Kidney (tissue), 14 donors: ENCODE data around the gene PHKG1. TPM values are rescaled to one million over a fixed set of nuclear protein-coding genes. Genes with fewer than 3 reads are reported as not detected.
"Not testable (repeated sequence)": the region's sequence is repeated elsewhere in the genome, so short reads cannot be mapped to it uniquely, and the experiment has no call there.

Experiments
- DNase-seq, 5 donors: peaks; one replicate each; pipeline ENCODE4 v3.0.0-alpha.2; 2013 to 2020
- FAIRE-seq: peaks from 2 replicates; lab custom pipeline; 2012; peaks lifted over from hg19 to GRCh38; lab: Jason Lieb, UNC
- H3K27ac ChIP-seq, 2 donors: one replicate each; pipeline ENCODE4 v1.7.0; 2013; ENCODE audit warnings: low read depth in 2 of 2, low read length in 2 of 2, inconsistent platforms in 1 of 2
- H3K27me3 ChIP-seq: one replicate; pipeline ENCODE4 v1.7.1; 2013; ENCODE audit warnings: low read length, inconsistent platforms; ENCODE audit not compliant: control insufficient read depth, insufficient read depth
- H3K36me3 ChIP-seq, 3 donors: one replicate each; pipeline versions ENCODE4 v1.7.0 to v1.7.1; 2013; ENCODE audit warnings: low read length in 3 of 3, control low read depth in 1 of 3, inconsistent platforms in 1 of 3; ENCODE audit not compliant: insufficient read depth in 3 of 3, control insufficient read depth in 2 of 3
- H3K4me1 ChIP-seq, 3 donors: one replicate each; pipeline versions ENCODE4 v1.7.0 to v1.7.1; 2013; ENCODE audit warnings: low read length in 3 of 3, inconsistent platforms in 1 of 3, low read depth in 1 of 3; ENCODE audit not compliant: control insufficient read depth in 2 of 3, insufficient read depth in 2 of 3
- H3K4me3 ChIP-seq, 3 donors: one replicate each; pipeline versions ENCODE4 v1.7.0 to v1.8.1; 2013; ENCODE audit warnings: low read length in 3 of 3, control low read depth in 1 of 3, inconsistent platforms in 1 of 3
- H3K9ac ChIP-seq, 3 donors: one replicate each; pipeline versions ENCODE4 v1.7.0 to v1.7.1; 2013; ENCODE audit warnings: low read length in 3 of 3, control low read depth in 1 of 3, inconsistent platforms in 1 of 3
- H3K9me3 ChIP-seq, 3 donors: one replicate each; pipeline versions ENCODE4 v1.7.0 to v1.7.1; 2013; ENCODE audit warnings: low read length in 3 of 3, control low read depth in 1 of 3, inconsistent platforms in 1 of 3; ENCODE audit not compliant: control insufficient read depth in 2 of 3, insufficient read depth in 1 of 3
- intact Hi-C: fragments of 100-400 bp; cut with DNase I; formaldehyde crosslinking; loops from one replicate; pipeline ENCODE4 v1.11.1; 2022
- polyA plus RNA-seq: library from polyadenylated mRNA; stranded (reverse); fragments of 350-450 nt; fragmentation: Illumina TruSeq; extraction: RNeasy Lipid Tissue Mini Kit (QIAGEN cat#74804); gene quantifications from one replicate; pipeline ENCODE4 v1.2.3, GENCODE V29; 2014; ENCODE audit warnings: low read depth, low replicate concordance; ENCODE audit not compliant: insufficient read depth
- total RNA-seq: library from RNA; stranded (reverse); fragmentation: NEBNext Ultra II Directional; extraction: Animal tissue kit (Norgen Biotek cat#: 25700); gene quantifications from one replicate; pipeline ENCODE4 v1.2.1, GENCODE V29; 2021
- TF ChIP-seq, protein P1 (sequence below): IDR thresholded peaks from 3 replicates; pipeline ENCODE4 v1.5.1; 2012; ENCODE audit warnings: mild to moderate bottlenecking, moderate library complexity, borderline replicate concordance; ENCODE audit not compliant: insufficient read depth; ENCODE audit errors: extremely low read depth
- donor health status: control.
- donor health status: control.
- donor health status: control.
- donor health status: control.
- donor health status: control.
- donor health status: DM: yes; HTN: yes; CAD: no.
- donor health status: Normal renal cell carcinoma (clear cell type).

PHKG1 gene
- total and polyA plus RNA-seq, 2 donors from 2014 or later = 0.91 TPM; not detected in 1

DNA sequence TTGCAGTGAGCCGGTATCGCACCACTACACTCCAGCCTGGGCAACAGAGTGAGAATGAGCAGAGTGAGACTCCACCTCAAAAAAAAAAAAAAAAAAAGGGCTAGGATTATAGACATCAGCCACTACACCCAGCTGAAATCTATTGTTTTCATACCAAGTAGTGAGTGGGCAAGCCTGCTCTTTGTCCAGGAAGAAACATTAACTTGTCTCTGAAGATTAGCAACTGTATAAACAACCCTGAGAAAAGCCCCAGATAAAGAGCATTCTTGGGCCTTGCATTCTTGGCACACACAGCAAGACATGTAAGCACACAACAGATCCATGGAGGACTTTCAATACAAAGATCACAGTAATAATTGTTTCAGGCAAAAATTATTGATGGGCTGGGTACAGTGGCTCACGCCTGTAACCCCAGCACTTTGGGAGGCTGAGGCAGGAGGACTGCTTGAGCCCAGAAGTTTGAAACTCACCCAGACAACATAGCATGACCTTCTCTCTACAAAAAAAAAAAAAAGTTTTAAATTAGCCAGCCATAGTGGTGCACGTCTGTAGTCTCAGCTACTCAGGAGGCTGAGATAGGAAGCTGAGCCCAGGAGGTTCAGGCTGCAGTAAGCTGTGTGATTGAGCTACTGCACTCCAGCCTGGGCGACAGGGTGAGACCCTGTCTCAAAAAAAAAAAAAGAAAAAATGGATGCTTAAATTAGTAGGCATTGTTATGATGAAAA is 45.9 kb downstream of the PHKG1 start:
- TF ChIP-seq, protein P1, sequence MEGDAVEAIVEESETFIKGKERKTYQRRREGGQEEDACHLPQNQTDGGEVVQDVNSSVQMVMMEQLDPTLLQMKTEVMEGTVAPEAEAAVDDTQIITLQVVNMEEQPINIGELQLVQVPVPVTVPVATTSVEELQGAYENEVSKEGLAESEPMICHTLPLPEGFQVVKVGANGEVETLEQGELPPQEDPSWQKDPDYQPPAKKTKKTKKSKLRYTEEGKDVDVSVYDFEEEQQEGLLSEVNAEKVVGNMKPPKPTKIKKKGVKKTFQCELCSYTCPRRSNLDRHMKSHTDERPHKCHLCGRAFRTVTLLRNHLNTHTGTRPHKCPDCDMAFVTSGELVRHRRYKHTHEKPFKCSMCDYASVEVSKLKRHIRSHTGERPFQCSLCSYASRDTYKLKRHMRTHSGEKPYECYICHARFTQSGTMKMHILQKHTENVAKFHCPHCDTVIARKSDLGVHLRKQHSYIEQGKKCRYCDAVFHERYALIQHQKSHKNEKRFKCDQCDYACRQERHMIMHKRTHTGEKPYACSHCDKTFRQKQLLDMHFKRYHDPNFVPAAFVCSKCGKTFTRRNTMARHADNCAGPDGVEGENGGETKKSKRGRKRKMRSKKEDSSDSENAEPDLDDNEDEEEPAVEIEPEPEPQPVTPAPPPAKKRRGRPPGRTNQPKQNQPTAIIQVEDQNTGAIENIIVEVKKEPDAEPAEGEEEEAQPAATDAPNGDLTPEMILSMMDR = no peak
- intact Hi-C loops = no loop called here
- peak overlapping the region; percentile 53 to 74 for H3K27ac ChIP-seq
- no peaks in the 10 kb centered on the region for H3K27me3 ChIP-seq
- H3K36me3 ChIP-seq = no peaks in the 10 kb centered on the region
- peak in 3 of 5 donors; percentile 13 to 71 (median 58) for DNase-seq
- no peak overlapping the region for H3K9ac ChIP-seq
- no peaks in the 10 kb centered on the region for H3K9me3 ChIP-seq
- peaks cover 0 to 15% (median 9%) of the 10 kb centered on the region in 3 donors for H3K4me1 ChIP-seq
- no peak for FAIRE-seq
- H3K4me3 ChIP-seq = no peak overlapping the region

DNA sequence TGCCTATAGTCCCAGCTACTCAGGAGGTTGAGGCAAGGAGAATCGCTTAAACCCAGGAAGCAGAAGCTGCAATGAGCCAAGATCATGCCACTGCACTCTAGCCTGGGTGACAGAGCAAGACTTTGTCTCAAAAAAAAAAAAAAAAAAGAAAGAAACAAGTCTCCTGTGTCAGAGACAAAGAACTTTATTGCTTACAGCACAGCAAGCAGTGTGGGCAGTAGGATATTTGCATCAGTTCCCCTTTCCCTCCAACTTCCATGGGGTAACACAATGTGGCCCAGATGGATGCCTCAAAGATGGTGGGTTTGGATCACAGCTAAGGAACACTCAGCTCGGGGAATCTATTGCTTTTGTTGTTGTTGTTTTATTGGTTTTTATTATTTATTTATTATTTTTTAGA is 47.0 kb downstream of the PHKG1 start:
- H3K27ac ChIP-seq, intact Hi-C loops, DNase-seq, H3K9ac ChIP-seq, H3K27me3 ChIP-seq, H3K9me3 ChIP-seq, H3K36me3 ChIP-seq, H3K4me3 ChIP-seq, FAIRE-seq: not testable (repeated sequence)
- H3K4me1 ChIP-seq = peaks cover 0 to 15% (median 9%) of the 10 kb centered on the region in 3 donors

DNA sequence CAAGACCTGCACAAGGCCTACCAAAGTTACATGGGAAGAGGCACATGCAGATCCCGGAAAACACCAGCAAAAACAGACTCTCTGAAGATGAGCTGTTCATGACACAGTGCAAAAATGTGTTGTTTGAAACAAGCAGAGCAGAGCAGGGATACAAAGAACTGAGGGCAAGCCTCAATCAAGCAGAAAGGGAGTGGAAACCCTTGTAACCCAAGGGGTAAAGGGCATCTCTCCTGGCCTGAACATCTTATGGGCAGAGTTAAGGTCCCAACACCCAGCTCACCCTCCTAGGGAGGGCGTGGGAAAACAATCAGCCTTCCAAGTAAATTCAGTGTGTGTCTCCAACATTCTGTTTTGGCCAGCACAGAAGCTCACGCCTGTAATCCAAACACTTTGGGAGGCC is 52.0 kb downstream of the PHKG1 start:
- Histone ChIP-seq H3K27me3 (no peaks in the 10 kb centered on the region), H3K9me3 (no peaks in the 10 kb centered on the region), H3K4me3 (no peak overlapping the region), H3K4me1 (no peaks in the 10 kb centered on the region), H3K36me3 (no peaks in the 10 kb centered on the region), H3K27ac (no peak overlapping the region), H3K9ac (no peak overlapping the region)
- DNase-seq (no peak), FAIRE-seq (no peak)
- intact Hi-C loops = no loop called here
- TF ChIP-seq, protein P1 = no peak

DNA sequence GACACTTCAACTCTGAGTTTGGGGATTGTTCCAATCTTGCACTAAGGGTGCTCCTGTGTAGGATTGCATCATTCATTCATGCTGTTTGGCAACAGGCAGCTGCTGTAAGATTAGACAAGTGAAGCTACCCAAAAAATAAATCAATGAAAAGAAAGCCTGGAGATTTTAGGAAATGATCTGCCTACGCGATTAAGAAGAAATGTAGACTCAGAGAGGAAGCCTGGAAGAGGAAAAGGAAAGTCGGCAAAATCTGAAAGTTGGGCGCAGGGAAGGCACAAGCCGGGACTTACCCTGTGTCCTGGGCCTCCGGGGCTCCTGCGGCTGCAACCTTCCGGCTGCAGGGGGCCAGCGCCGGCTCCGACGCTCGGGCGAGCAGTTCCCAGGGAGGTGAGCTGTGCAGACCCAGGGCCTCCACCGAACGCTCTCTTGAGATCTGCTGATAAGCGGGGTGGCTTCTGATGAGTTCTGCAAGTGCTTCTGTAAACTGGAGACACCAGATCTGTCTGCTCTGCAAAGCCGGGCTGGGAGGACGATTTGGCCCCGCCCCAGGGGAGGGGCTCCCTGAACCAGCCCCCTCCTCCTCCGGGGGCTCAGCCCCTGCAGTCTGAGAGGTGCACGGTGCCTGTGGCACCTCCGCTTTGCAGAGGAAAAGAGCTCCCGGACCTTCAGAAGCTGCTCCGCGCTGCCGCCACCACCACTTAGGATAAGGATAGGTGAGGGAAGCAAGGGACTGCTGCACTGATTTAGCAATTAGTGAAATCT is 58.9 kb downstream of the PHKG1 start:
- intact Hi-C loops = no loop called here
- no peak overlapping the region for H3K27ac ChIP-seq
- no peak for FAIRE-seq

DNA sequence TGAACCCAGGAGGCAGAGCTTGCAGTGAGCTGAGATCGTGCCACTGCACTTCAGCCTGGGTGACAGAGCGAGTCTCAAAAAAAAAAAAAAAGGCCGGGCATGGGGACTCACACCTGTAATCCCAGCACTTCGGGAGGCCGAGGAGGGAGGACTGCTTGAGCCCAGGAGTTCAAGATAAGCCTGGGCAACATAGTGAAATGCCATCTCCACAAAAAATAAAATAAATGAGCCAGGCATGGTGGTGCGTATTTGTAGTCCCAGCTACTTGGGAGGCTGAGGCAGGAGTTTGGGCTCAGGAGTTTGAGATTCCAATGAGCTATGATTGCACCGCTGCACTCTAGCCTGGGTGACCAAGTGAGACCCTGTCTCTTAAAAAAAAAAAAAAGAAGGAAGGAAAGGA is 60.2 kb downstream of the PHKG1 start:
- H3K4me1 ChIP-seq, H3K27me3 ChIP-seq, FAIRE-seq, intact Hi-C loops, H3K4me3 ChIP-seq, H3K36me3 ChIP-seq, H3K27ac ChIP-seq, H3K9ac ChIP-seq, H3K9me3 ChIP-seq, DNase-seq: not testable (repeated sequence)

More for the DNA sequence above, 58.9 kb downstream of the PHKG1 start:
- peak; percentile 80 to 91 (median 88) for DNase-seq
- TF ChIP-seq, protein P1 = no peak
- Histone ChIP-seq H3K9ac (peak overlapping the region; percentile 4 to 71 (median 43)), H3K4me3 (peak overlapping the region; percentile 47 to 90 (median 83)), H3K36me3 (no peaks in the 10 kb centered on the region), H3K4me1 (no peaks in the 10 kb centered on the region), H3K27me3 (no peaks in the 10 kb centered on the region), H3K9me3 (no peaks in the 10 kb centered on the region)

DNA sequence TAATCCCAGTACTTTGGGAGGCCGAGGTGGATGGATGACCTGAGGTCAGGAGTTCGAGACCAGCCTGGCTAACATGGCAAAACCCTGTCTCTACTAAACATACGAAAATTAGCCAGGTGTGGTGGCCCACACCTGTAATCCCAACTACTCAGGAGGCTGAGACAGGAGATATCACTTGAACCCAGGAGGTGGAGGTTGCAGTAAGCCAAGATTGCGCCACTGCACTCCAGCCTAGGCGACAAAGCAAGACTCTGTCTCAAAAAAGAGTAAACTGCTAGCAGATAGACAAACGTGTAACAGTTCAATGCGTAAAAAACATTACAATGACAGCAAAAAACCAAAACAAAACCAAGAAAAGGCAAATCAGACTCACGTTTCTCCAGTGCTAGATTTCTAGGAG is 61.2 kb downstream of the PHKG1 start:
- H3K4me3 ChIP-seq, H3K9ac ChIP-seq, H3K9me3 ChIP-seq, H3K27me3 ChIP-seq, intact Hi-C loops, FAIRE-seq, H3K27ac ChIP-seq, H3K36me3 ChIP-seq, H3K4me1 ChIP-seq, DNase-seq: not testable (repeated sequence)
